Kidney (tissue), 14 donors: ENCODE data around the gene C1orf35. TPM values are rescaled to one million over a fixed set of nuclear protein-coding genes. Genes with fewer than 3 reads are reported as not detected.
A peak's percentile ranks its signal among the peaks of the same experiment; 100 is the strongest.

Experiments used
- DNase-seq, 5 donors: peaks; one replicate each; pipeline ENCODE4 v3.0.0-alpha.2; 2013 to 2020
- FAIRE-seq: peaks from 2 replicates; lab custom pipeline; 2012; peaks lifted over from hg19 to GRCh38; lab: Jason Lieb, UNC
- H3K27ac ChIP-seq, 2 donors: one replicate each; pipeline ENCODE4 v1.7.0; 2013; ENCODE audit warnings: low read depth in 2 of 2, low read length in 2 of 2, inconsistent platforms in 1 of 2
- H3K27me3 ChIP-seq: one replicate; pipeline ENCODE4 v1.7.1; 2013; ENCODE audit warnings: low read length, inconsistent platforms; ENCODE audit not compliant: control insufficient read depth, insufficient read depth
- H3K36me3 ChIP-seq, 3 donors: one replicate each; pipeline versions ENCODE4 v1.7.0 to v1.7.1; 2013; ENCODE audit warnings: low read length in 3 of 3, control low read depth in 1 of 3, inconsistent platforms in 1 of 3; ENCODE audit not compliant: insufficient read depth in 3 of 3, control insufficient read depth in 2 of 3
- H3K4me1 ChIP-seq, 3 donors: one replicate each; pipeline versions ENCODE4 v1.7.0 to v1.7.1; 2013; ENCODE audit warnings: low read length in 3 of 3, inconsistent platforms in 1 of 3, low read depth in 1 of 3; ENCODE audit not compliant: control insufficient read depth in 2 of 3, insufficient read depth in 2 of 3
- H3K4me3 ChIP-seq, 3 donors: one replicate each; pipeline versions ENCODE4 v1.7.0 to v1.8.1; 2013; ENCODE audit warnings: low read length in 3 of 3, control low read depth in 1 of 3, inconsistent platforms in 1 of 3
- H3K9ac ChIP-seq, 3 donors: one replicate each; pipeline versions ENCODE4 v1.7.0 to v1.7.1; 2013; ENCODE audit warnings: low read length in 3 of 3, control low read depth in 1 of 3, inconsistent platforms in 1 of 3
- H3K9me3 ChIP-seq, 3 donors: one replicate each; pipeline versions ENCODE4 v1.7.0 to v1.7.1; 2013; ENCODE audit warnings: low read length in 3 of 3, control low read depth in 1 of 3, inconsistent platforms in 1 of 3; ENCODE audit not compliant: control insufficient read depth in 2 of 3, insufficient read depth in 1 of 3
- intact Hi-C: fragments of 100-400 bp; cut with DNase I; formaldehyde crosslinking; loops from one replicate; pipeline ENCODE4 v1.11.1; 2022
- microRNA-seq: library from miRNA; unstranded; fragments of <30 nt; microRNA quantifications from one replicate; pipeline ENCODE4 v1.2.0, GENCODE V29; 2020
- polyA plus RNA-seq: library from polyadenylated mRNA; stranded (reverse); fragments of 350-450 nt; fragmentation: Illumina TruSeq; extraction: RNeasy Lipid Tissue Mini Kit (QIAGEN cat#74804); gene quantifications from one replicate; pipeline ENCODE4 v1.2.3, GENCODE V29; 2014; ENCODE audit warnings: low read depth, low replicate concordance; ENCODE audit not compliant: insufficient read depth
- total RNA-seq: library from RNA; stranded (reverse); fragmentation: NEBNext Ultra II Directional; extraction: Animal tissue kit (Norgen Biotek cat#: 25700); gene quantifications from one replicate; pipeline ENCODE4 v1.2.1, GENCODE V29; 2021
- TF ChIP-seq, protein P1 (sequence below): IDR thresholded peaks from 3 replicates; pipeline ENCODE4 v1.5.1; 2012; ENCODE audit warnings: mild to moderate bottlenecking, moderate library complexity, borderline replicate concordance; ENCODE audit not compliant: insufficient read depth; ENCODE audit errors: extremely low read depth
- donor health status: control.
- donor health status: control.
- donor health status: control.
- donor health status: control.
- donor health status: control.
- donor health status: DM: yes; HTN: yes; CAD: no.
- donor health status: Normal renal cell carcinoma (clear cell type).

The C1orf35 gene
- total and polyA plus RNA-seq, 2 donors from 2014 or later: 17.4 to 17.6 TPM

DNA sequence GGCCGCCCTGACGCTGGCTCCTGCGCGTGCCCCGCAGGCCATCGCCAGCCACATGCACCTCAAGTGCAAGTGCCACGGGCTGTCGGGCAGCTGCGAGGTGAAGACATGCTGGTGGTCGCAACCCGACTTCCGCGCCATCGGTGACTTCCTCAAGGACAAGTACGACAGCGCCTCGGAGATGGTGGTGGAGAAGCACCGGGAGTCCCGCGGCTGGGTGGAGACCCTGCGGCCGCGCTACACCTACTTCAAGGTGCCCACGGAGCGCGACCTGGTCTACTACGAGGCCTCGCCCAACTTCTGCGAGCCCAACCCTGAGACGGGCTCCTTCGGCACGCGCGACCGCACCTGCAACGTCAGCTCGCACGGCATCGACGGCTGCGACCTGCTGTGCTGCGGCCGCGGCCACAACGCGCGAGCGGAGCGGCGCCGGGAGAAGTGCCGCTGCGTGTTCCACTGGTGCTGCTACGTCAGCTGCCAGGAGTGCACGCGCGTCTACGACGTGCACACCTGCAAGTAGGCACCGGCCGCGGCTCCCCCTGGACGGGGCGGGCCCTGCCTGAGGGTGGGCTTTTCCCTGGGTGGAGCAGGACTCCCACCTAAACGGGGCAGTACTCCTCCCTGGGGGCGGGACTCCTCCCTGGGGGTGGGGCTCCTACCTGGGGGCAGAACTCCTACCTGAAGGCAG lies 44.0 kb downstream of the C1orf35 start:
- Histone ChIP-seq H3K36me3 (no peaks in the 10 kb centered on the region), H3K27me3 (peaks cover 20% of the 10 kb centered on the region), H3K9ac (no peak overlapping the region), H3K9me3 (no peaks in the 10 kb centered on the region), H3K4me1 (peaks cover 0 to 5% (median 0%) of the 10 kb centered on the region in 3 donors), H3K4me3 (no peak overlapping the region), H3K27ac (no peak overlapping the region)
- FAIRE-seq: no peak
- TF ChIP-seq, protein P1, sequence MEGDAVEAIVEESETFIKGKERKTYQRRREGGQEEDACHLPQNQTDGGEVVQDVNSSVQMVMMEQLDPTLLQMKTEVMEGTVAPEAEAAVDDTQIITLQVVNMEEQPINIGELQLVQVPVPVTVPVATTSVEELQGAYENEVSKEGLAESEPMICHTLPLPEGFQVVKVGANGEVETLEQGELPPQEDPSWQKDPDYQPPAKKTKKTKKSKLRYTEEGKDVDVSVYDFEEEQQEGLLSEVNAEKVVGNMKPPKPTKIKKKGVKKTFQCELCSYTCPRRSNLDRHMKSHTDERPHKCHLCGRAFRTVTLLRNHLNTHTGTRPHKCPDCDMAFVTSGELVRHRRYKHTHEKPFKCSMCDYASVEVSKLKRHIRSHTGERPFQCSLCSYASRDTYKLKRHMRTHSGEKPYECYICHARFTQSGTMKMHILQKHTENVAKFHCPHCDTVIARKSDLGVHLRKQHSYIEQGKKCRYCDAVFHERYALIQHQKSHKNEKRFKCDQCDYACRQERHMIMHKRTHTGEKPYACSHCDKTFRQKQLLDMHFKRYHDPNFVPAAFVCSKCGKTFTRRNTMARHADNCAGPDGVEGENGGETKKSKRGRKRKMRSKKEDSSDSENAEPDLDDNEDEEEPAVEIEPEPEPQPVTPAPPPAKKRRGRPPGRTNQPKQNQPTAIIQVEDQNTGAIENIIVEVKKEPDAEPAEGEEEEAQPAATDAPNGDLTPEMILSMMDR: no peak
- peak in 2 of 5 donors; percentile 37 to 49 for DNase-seq
- intact Hi-C loops: no loop called here

DNA sequence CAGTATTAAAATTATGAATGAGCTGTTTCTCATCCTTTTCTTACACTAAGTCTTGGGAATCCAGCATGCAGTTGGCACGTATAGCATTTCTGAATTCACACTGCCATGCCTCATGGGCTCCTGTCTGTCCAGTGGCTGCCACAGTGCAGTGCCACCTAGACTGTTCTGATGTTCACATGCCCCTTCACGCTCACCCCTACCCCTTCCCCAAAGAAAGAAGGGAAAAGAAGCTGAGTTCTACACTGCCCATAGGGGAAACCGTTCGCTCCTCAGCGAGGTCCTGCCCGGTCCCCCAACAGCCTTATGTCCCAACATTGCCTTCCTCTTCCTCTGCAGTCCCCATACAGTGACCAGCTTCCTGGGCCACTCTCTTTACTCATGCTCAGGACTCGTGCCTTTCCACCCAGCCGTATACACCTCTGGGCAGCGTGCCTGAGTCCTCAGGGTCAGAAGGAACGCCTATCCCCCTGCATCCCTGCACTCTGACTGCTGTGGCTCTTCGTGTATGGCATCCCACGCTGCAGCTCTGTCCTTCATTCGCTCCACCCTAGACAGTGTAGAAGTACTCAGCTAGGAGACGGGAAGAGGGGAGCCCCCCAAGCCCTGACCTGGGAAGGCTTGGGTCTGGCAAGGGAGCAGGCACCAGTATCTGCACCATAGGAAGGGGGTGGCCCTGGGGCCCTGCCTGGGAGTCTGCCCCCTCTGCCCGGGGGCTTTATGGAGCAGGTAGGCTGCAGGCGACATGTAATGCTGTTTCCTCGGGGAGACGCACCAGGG lies 44.8 kb downstream of the C1orf35 start:
- FAIRE-seq: no peak
- intact Hi-C loops: no loop called here

More for the DNA sequence above, 44.8 kb downstream of the C1orf35 start:
- Histone ChIP-seq H3K4me1 (peaks cover 0 to 5% (median 0%) of the 10 kb centered on the region in 3 donors), H3K4me3 (no peak overlapping the region), H3K9ac (no peak overlapping the region), H3K36me3 (no peaks in the 10 kb centered on the region), H3K9me3 (no peaks in the 10 kb centered on the region), H3K27ac (no peak overlapping the region), H3K27me3 (peaks cover 20% of the 10 kb centered on the region)
- TF ChIP-seq, protein P1: no peak
- DNase-seq: peak in 2 of 5 donors; percentile 30 to 78

Small RNA genes lying within 50 kb of the gene (microRNA-seq; reads per million reads assigned to microRNA genes)
- 3.4 reads per million, percentile 2 among the genes with 10 or more reads in this experiment for gene MIR3620

Other genes with a start within 250 kb of the C1orf35 start
- 3.1 TPM for gene WNT9A, start 155.4 kb downstream of the C1orf35 start, total RNA-seq
- 0.58 TPM for gene WNT9A, start 155.4 kb downstream of the C1orf35 start, polyA plus RNA-seq
- gene WNT3A, start 96.3 kb downstream of the C1orf35 start, total RNA-seq: not detected
- not detected for gene WNT3A, start 96.3 kb downstream of the C1orf35 start, polyA plus RNA-seq
- gene ARF1, start 20.6 kb downstream of the C1orf35 start, total RNA-seq: 383 TPM
- 398 TPM for gene ARF1, start 20.6 kb downstream of the C1orf35 start, polyA plus RNA-seq
- 37.8 TPM for gene MRPL55, start 6.0 kb upstream of the C1orf35 start, total RNA-seq
- 141 TPM for gene MRPL55, start 6.0 kb upstream of the C1orf35 start, polyA plus RNA-seq
- 221 TPM for gene GUK1, start 37.0 kb upstream of the C1orf35 start, total RNA-seq
- gene GUK1, start 37.0 kb upstream of the C1orf35 start, polyA plus RNA-seq: 410 TPM
- gene GJC2, start 46.6 kb upstream of the C1orf35 start, total RNA-seq: 6.0 TPM
- 0.73 TPM for gene GJC2, start 46.6 kb upstream of the C1orf35 start, polyA plus RNA-seq
- gene IBA57, start 62.5 kb upstream of the C1orf35 start, total RNA-seq: 13.0 TPM
- 4.7 TPM for gene IBA57, start 62.5 kb upstream of the C1orf35 start, polyA plus RNA-seq
- 30.0 TPM for gene OBSCN, start 104.7 kb upstream of the C1orf35 start, total RNA-seq
- gene OBSCN, start 104.7 kb upstream of the C1orf35 start, polyA plus RNA-seq: 14.5 TPM